ENCODE measurements around the gene HPSE2.

GRCh38 chr10:98745645-98746044, 490.0 kb downstream of the HPSE2 start:
- TF ChIP-seq CTCF (IDR thresholded peaks at IDR 0.05 in 4 of 5, conservative IDR thresholded peaks at IDR 0.05 in 1 of 5) (no peak), POLR2A (IDR thresholded peaks at IDR 0.05) (no peak)

Measured in gastrocnemius medialis (tissue), 4 donors.